Hematopoietic multipotent progenitor cell treated with erythropoietin and hydrocortisone succinate and interleukin-3 and kit ligand, for 17 days (in vitro differentiated cells): ENCODE results near the gene OXT.
"Not testable (repeated sequence)": the region's sequence is repeated elsewhere in the genome, so short reads cannot be mapped to it uniquely, and the experiment has no call there.

Experiments
- DNase-seq: peaks from one replicate; pipeline ENCODE4 v3.0.0-alpha.2; 2015; ENCODE audit warnings: low spot score

The OXT gene

GRCh38 chr20:3047486-3048419, 23.7 kb upstream of the OXT start:
- DNase-seq: no peak

- no peak for DNase-seq
These were observed 19.9 kb upstream of the OXT start for GRCh38 chr20:3051385-3052019.

GRCh38 chr20:3059489-3059888, 11.9 kb upstream of the OXT start:
- DNase-seq: no peak

GRCh38 chr20:3064119-3064518, 7.3 kb upstream of the OXT start:
- not testable (repeated sequence) for DNase-seq

- no peak for DNase-seq
These were observed 4.0 kb upstream of the OXT start for GRCh38 chr20:3067139-3068014.

GRCh38 chr20:3068075-3068474, 3.3 kb upstream of the OXT start:
- DNase-seq: no peak

GRCh38 chr20:3068986-3069900, 2.2 kb upstream of the OXT start:
- no peak for DNase-seq

GRCh38 chr20:3070725-3071124, 695 bp upstream of the OXT start:
- DNase-seq: no peak

- DNase-seq: no peak
These were observed 182 bp upstream of the OXT start for GRCh38 chr20:3071266-3071609.

- DNase-seq: no peak
These were observed 1.3 kb downstream of the OXT start for GRCh38 chr20:3072530-3073250.

GRCh38 chr20:3073251-3073643, 1.8 kb downstream of the OXT start:
- DNase-seq: not testable (repeated sequence)

GRCh38 chr20:3074812-3075211, 3.4 kb downstream of the OXT start:
- DNase-seq: no peak

- not testable (repeated sequence) for DNase-seq
These were observed 3.9 kb downstream of the OXT start for GRCh38 chr20:3075315-3075714.

- DNase-seq: no peak
These were observed 6.3 kb downstream of the OXT start for GRCh38 chr20:3077618-3078134.

GRCh38 chr20:3080939-3081388, 9.5 kb downstream of the OXT start:
- DNase-seq: no peak

GRCh38 chr20:3081641-3082040, 10.2 kb downstream of the OXT start:
- DNase-seq: no peak

GRCh38 chr20:3082306-3082951, 11.0 kb downstream of the OXT start:
- DNase-seq: no peak

GRCh38 chr20:3082955-3083952, 11.8 kb downstream of the OXT start:
- no peak for DNase-seq
